PC-3 (cell line): ENCODE results near the gene MROH9.

Source experiments
- EZH2phosphoT487 ChIP-seq: fragments of 300-600 bp; sonication (generic); IDR thresholded peaks from 2 replicates; pipeline ENCODE4 v1.6.1; 2018; ENCODE audit warnings: mild to moderate bottlenecking, antibody characterized with exemption, low read length, borderline replicate concordance
- TF ChIP-seq, protein P1 (sequence below): fragments of 300-600 bp; sonication (generic); conservative IDR thresholded peaks from 2 replicates; pipeline ENCODE4 v1.5.1; 2017; ENCODE audit warnings: antibody characterized with exemption, low read depth, mild to moderate bottlenecking, low read length

- TF ChIP-seq, protein P1, sequence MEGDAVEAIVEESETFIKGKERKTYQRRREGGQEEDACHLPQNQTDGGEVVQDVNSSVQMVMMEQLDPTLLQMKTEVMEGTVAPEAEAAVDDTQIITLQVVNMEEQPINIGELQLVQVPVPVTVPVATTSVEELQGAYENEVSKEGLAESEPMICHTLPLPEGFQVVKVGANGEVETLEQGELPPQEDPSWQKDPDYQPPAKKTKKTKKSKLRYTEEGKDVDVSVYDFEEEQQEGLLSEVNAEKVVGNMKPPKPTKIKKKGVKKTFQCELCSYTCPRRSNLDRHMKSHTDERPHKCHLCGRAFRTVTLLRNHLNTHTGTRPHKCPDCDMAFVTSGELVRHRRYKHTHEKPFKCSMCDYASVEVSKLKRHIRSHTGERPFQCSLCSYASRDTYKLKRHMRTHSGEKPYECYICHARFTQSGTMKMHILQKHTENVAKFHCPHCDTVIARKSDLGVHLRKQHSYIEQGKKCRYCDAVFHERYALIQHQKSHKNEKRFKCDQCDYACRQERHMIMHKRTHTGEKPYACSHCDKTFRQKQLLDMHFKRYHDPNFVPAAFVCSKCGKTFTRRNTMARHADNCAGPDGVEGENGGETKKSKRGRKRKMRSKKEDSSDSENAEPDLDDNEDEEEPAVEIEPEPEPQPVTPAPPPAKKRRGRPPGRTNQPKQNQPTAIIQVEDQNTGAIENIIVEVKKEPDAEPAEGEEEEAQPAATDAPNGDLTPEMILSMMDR: no peak
- no peak for TF ChIP-seq EZH2phosphoT487
Measured at GRCh38 chr1:171107262-171107940, 172.1 kb downstream of the MROH9 start.
